Ascending aorta (tissue), 2 donors: ENCODE data around the gene TACC3. TPM values are rescaled to one million over a fixed set of nuclear protein-coding genes. Genes with fewer than 3 reads are reported as not detected.

Source experiments
- DNase-seq, 2 donors: peaks; one replicate each; pipeline ENCODE4 v3.0.0-alpha.2; 2019; ENCODE audit warnings: low spot score in 2 of 2
- H3K27ac ChIP-seq, 2 donors: fragments of 200-600 bp; sonication (generic); one replicate each; pipeline ENCODE4 v1.5.1; 2016 to 2017; ENCODE audit warnings: mild to moderate bottlenecking in 1 of 2
- H3K27me3 ChIP-seq: fragments of 200-600 bp; sonication (generic); one replicate; pipeline ENCODE4 v1.5.1; 2017
- H3K36me3 ChIP-seq, 2 donors: fragments of 200-600 bp; sonication (generic); one replicate each; pipeline ENCODE4 v1.5.1; 2016
- H3K4me1 ChIP-seq, 2 donors: fragments of 200-600 bp; sonication (generic); one replicate each; pipeline ENCODE4 v1.5.1; 2016 to 2017; ENCODE audit warnings: mild to moderate bottlenecking in 1 of 2
- H3K4me3 ChIP-seq, 2 donors: fragments of 200-600 bp; sonication (generic); one replicate each; pipeline ENCODE4 v1.5.1; 2016 to 2017; ENCODE audit warnings: mild to moderate bottlenecking in 1 of 2
- H3K9me3 ChIP-seq, 2 donors: fragments of 200-600 bp; sonication (generic); one replicate each; pipeline ENCODE4 v1.5.1; 2016
- intact Hi-C: fragments of 100-400 bp; cut with DNase I; formaldehyde crosslinking; loops from one replicate; pipeline ENCODE4 v1.15.1; 2023
- total RNA-seq: library from RNA; depleted of rRNA; stranded (reverse); fragments of >200 nt; gene quantifications from one replicate; pipeline ENCODE4 v1.1.0, GENCODE V29; 2016
- TF ChIP-seq, protein P1 (sequence below), 3 experiments: fragments of 200-600 bp in 2 of 3; fragments of 450-650 bp in 1 of 3; sonication (generic) in 2 of 3; IDR thresholded peaks; one replicate each; pipeline ENCODE4 v1.5.1; 2016 to 2019; ENCODE audit warnings: antibody characterized with exemption in 3 of 3, mild to moderate bottlenecking in 1 of 3, moderate library complexity in 1 of 3

TACC3 gene
- total RNA-seq, 1 donor from 2014 or later = 2.7 TPM

- Histone ChIP-seq H3K9me3 (no peaks in the 10 kb centered on the region), H3K4me3 (no peak overlapping the region), H3K36me3 (no peaks in the 10 kb centered on the region), H3K4me1 (no peaks in the 10 kb centered on the region), H3K27ac (no peak overlapping the region), H3K27me3 (no peaks in the 10 kb centered on the region)
- DNase-seq = no peak
- intact Hi-C loops = no loop called here
- TF ChIP-seq, protein P1, sequence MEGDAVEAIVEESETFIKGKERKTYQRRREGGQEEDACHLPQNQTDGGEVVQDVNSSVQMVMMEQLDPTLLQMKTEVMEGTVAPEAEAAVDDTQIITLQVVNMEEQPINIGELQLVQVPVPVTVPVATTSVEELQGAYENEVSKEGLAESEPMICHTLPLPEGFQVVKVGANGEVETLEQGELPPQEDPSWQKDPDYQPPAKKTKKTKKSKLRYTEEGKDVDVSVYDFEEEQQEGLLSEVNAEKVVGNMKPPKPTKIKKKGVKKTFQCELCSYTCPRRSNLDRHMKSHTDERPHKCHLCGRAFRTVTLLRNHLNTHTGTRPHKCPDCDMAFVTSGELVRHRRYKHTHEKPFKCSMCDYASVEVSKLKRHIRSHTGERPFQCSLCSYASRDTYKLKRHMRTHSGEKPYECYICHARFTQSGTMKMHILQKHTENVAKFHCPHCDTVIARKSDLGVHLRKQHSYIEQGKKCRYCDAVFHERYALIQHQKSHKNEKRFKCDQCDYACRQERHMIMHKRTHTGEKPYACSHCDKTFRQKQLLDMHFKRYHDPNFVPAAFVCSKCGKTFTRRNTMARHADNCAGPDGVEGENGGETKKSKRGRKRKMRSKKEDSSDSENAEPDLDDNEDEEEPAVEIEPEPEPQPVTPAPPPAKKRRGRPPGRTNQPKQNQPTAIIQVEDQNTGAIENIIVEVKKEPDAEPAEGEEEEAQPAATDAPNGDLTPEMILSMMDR (IDR thresholded peaks at IDR 0.05) = no peak
These were observed 44.5 kb upstream of the TACC3 start for GRCh38 chr4:1676605-1677525.

- no peak overlapping the region for H3K4me3 ChIP-seq
- no peaks in the 10 kb centered on the region for H3K27me3 ChIP-seq
- H3K9me3 ChIP-seq = no peaks in the 10 kb centered on the region
- H3K4me1 ChIP-seq = no peaks in the 10 kb centered on the region
- H3K27ac ChIP-seq = no peak overlapping the region
- intact Hi-C loops = no loop called here
- no peaks in the 10 kb centered on the region for H3K36me3 ChIP-seq
- TF ChIP-seq, protein P1 (IDR thresholded peaks at IDR 0.05) = no peak
- DNase-seq = no peak
These were observed 43.1 kb upstream of the TACC3 start for GRCh38 chr4:1678244-1678643.

- intact Hi-C loops = loop anchor here (5.0 to 10.0 kb wide), 2 partner anchors 174 to 582 kb away; partner anchors contain the start of genes LETM1 and MXD4
These were observed 38.5 kb upstream of the TACC3 start for GRCh38 chr4:1682860-1683259.

DNA sequence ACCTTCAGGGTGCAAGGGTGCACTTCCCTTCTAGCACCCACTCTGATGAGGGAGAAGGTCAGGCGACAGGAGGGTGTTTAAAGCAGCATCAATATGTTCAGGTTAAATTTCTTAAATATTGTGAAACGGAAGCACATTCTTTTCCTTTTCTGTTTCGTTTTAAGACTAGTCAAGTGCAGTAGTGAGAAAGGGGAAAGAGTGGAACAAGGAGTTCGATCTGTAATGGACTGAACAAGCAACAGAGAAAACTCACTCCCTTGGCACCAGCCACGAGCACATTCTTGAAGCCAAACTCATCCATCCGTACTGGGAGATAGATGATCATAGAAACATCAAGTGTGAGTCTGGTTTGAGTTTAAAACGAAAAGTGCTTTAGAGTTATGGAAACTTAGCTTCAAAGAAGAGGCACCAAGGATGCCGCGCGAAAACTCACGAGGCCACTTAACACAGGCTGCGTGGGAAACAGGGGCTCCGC is 38.0 kb upstream of the TACC3 start:
- Histone ChIP-seq H3K4me1 (peaks cover 0 to 7% of the 10 kb centered on the region in 2 donors), H3K27me3 (no peaks in the 10 kb centered on the region), H3K4me3 (peak overlapping the region; percentile 73 to 76), H3K27ac (peak overlapping the region; percentile 57 to 85), H3K9me3 (no peaks in the 10 kb centered on the region), H3K36me3 (no peaks in the 10 kb centered on the region)
- DNase-seq = peak in 1 of 2 donors; percentile 75
- intact Hi-C loops = loop anchor here (5.0 to 10.0 kb wide), 2 partner anchors 174 to 582 kb away; partner anchors contain the start of genes LETM1 and MXD4
- TF ChIP-seq, protein P1 (IDR thresholded peaks at IDR 0.05) = no peak

More at GRCh38 chr4:1682860-1683259, 38.5 kb upstream of the TACC3 start:
- peak overlapping the region; percentile 57 to 85 for H3K27ac ChIP-seq
- DNase-seq = no peak
- peak overlapping the region; percentile 73 to 76 for H3K4me3 ChIP-seq
- peaks cover 0 to 7% of the 10 kb centered on the region in 2 donors for H3K4me1 ChIP-seq
- H3K9me3 ChIP-seq = no peaks in the 10 kb centered on the region
- no peaks in the 10 kb centered on the region for H3K27me3 ChIP-seq
- H3K36me3 ChIP-seq = no peaks in the 10 kb centered on the region
- TF ChIP-seq, protein P1 (IDR thresholded peaks at IDR 0.05) = no peak

DNA sequence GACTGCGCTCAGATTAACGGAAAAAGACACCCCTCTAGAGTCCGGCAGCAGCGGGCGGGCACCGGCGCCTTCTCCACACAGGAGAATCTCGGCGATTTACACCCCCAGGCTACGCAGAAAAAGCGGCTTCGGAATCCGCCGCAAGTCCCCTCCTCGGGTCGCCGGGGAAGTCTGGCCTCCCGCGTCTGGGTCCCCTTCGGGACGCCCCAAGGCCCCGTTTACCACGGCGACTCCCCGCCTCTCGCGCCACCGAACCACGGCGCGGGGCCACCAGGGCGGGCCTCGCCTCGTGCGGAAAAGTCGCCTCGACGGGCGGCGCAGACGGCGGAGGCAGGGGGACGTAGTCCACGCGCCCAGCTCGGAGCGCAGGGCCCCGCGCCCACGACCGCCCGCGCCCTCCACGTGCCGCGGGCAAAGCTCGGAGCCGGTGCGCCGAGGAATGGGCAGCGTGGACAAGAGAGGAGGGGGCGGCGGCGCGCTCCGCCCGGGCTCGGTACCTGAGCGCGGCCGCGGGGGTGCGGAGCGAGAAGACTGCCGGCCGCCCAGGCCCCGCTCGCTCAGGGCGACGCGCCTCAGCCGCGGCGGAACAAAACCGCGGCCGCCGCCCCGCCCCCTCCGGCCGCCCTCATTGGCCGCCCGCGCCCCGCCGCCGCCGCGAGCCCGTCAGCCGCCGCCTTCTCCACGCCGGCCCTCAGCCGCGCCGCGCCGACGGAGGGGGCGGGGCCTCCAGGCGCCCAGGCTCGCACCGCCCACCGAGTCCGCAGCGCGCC is 37.4 kb upstream of the TACC3 start, which contains the start of gene FAM53A:
TSS of gene FAM53A (minus strand) at position 578 of the 770 bp plus-strand sequence. CDS start 15,572 bp downstream, outside the sequence.
- Histone ChIP-seq H3K4me3 (peak within 1 kb of the TSS; percentile 73 to 76), H3K27me3 (no peaks in the 10 kb centered on the region), H3K4me1 (peaks cover 0 to 7% of the 10 kb centered on the region in 2 donors), H3K36me3 (no peaks in the 10 kb centered on the region), H3K27ac (peak within 1 kb of the TSS; percentile 64 to 85), H3K9me3 (no peaks in the 10 kb centered on the region)
- intact Hi-C loops = loop anchor here (1.0 to 10.0 kb wide), 6 partner anchors 28 to 581 kb away; partner anchors contain the start of genes LETM1, MXD4, SLBP and TACC3
- TF ChIP-seq, protein P1 (IDR thresholded peaks at IDR 0.05) = no peak
- DNase-seq = peak in 1 of 2 donors; percentile 59
